Ramos (cell line): ENCODE measurements around the gene CCDC150.
"Not testable (repeated sequence)": the region's sequence is repeated elsewhere in the genome, so short reads cannot be mapped to it uniquely, and the experiment has no call there.

Experiments
- in situ Hi-C: fragments of 300-500 bp; cut with MboI; formaldehyde crosslinking; loops from one replicate; pipeline ENCODE4 v1.14.3; 2022; ENCODE audit warnings: low sequenced_read_pairs; ENCODE audit not compliant: unreplicated experiment

CCDC150 gene

DNA sequence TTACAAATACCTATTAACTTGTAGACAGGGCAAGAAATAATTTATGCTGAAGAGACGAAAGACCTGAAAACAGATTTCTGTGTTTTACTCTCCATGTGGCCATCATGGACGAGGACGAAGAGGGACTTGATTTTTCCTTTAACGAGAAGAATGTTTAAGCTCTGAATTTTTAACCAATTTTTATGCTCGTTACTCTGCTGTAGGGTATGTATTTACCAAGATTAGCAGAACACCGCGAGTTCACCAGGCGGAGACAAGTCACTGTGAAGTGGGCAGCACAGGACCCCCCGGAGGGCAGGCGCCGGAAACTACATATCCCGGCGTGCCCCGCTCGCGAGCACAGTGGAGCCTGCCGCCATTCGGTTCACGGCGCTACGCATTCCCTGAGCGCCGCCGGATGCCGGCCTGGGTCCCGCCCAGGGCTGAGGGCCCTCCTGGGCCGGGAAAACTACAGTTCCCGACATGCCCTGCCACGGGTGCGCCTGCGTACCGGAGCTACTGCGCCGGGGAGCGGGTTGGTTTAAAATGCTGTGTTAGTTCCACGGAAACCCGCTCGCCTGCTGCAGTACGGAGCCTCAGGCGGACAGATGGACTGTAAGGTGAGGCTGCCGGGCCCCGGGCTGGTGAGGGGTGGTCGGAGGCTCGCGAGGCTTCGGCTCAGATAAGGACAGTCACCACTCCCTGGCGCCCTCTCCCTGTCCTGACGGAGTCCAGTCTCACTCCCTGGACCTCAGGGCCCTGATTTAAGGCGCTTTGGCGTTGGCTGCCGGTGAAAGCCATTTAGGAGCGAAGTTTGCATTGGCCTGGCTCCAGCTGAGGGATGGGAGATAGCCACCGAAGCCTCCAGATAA lies at the start of gene CCDC150:
TSS of gene CCDC150 (plus strand) at position 536 of the 851 bp plus-strand sequence. CDS start at position 588, 52 bp downstream.
- in situ Hi-C loops = no loop called here

DNA sequence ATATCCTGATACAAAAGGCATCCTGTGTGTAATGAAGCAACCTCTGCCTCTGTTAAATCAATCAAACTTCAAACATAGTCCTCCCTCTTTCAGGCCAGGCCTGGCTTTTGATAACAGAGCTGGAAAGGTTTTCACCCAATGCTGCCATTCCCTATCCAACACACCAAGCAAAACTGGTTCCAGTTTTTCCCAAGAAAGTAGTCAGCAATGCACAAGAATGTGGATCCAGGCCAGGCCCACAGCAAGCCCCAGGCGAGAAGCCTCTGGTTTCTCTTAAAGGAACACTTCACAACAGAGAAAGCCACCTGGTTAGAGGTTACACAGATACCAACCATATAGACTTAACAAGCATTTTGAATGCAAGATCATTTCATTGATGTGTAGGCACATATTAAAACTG lies 49.2 kb upstream of the CCDC150 start:
- in situ Hi-C loops = no loop called here

DNA sequence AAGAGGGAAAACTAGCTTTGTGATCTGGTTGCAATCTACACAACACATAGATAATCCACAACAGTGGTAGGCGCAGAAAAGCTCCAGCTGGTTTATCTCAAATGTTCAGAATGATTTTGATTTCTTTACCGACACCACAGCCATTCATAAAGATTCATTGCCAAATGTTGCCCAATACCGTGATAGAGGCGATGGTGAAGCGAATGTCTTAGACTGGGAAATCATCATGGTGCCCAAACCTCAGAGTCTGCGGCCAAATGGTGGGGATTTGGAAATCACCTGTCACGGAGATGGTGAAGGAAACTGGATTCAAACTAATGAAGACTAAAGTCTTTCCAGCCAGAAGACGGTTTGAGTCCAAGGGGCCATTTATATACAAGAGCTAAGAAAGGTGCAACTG lies 48.5 kb upstream of the CCDC150 start:
- in situ Hi-C loops = no loop called here

DNA sequence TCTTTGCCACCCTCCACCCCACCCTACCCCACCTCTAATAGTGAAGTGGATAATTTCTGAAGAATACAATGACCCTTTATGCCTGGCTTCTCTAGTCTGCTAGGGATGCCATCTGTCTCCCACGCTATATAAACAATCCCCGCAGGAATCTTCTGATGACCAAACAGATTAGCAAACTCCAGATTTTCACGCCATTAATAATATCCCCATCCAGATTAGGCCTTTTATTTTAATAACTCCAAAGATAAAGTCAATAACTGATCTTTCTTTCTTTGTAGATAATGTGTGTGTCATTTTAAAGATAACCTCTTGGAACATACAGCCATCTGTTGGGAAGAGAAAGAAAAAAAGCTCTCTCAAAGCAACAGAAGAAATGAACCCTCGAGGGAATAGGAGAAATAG lies 47.9 kb upstream of the CCDC150 start:
- in situ Hi-C loops = no loop called here

DNA sequence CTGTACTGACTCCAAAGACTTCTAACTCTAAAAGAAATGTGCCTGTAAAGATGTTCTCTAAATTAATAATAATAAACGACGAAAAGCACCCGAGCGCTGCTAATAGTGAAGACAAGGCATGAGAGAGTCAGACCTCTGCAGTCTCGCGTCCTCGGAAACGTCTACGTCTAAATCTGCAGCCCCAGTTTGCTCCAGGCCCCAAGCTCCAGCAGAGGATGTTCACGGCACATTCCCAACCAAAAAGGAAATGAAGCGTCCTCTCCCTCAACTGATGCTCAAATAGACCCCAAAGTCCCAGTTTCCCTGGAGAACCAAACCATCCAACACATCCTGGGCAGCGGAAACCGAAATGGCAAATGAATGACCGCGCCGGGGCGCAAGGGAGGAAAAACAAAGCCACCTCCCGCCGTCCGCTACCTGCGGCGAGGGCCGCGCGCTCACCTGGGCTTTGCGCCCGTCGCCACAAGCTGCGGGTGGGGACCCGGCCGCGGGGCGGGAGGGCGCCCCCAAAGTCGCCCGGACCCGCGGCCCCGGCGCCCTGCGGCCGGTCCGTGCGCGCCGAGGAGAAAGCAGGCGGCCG lies 47.1 kb upstream of the CCDC150 start:
- in situ Hi-C loops = no loop called here

DNA sequence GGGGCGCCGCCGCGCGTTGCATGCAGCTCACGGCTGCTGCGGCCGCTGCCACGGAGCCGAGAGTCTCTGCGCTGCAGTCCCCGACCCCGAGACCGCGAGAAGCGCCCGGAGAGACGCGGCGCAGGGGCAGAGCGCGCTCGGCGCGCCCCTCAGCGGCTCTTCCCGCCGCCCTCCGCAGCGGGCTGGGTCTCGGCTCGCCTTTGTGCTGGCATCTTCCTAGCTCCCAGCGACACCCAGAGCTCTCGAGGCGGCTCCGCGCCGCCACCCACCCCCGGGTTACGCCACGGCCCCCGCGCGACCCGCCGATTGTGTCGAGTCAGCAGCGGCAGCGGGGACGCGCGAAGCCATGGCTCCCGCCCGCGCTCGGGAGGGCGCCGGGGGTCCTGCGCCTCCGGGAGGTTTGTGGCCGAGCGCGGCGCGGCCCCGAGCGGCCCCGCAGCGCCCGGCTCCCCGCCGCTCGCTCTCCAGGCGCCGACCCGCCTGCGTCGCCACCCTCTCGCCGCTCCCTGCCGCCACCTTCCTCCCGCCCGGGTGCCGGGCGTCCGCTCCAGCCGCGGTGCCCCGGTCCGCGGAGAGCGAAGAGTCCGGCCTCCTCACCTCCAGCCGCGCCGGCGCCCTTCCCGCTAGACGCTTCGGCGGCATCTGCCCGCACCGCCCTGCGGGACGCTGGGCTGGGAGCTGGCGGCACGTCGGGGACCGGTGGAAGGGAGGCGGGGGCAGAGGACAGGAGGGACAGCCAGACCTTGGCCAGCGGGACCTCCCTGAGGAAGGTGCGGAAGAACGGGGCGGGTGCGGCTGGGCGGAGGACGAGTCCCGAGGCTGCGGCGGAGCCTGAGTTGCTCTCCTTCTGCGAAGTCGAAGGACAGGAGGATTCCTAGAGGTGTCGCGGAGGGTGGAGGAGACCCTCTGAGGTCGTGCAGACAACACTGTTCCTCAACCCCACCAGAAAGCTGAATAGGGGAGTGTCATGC lies 46.3 kb upstream of the CCDC150 start, which contains the start of gene HECW2:
TSS of gene HECW2 (minus strand) at position 644 of the 971 bp plus-strand sequence.
- in situ Hi-C loops = no loop called here

DNA sequence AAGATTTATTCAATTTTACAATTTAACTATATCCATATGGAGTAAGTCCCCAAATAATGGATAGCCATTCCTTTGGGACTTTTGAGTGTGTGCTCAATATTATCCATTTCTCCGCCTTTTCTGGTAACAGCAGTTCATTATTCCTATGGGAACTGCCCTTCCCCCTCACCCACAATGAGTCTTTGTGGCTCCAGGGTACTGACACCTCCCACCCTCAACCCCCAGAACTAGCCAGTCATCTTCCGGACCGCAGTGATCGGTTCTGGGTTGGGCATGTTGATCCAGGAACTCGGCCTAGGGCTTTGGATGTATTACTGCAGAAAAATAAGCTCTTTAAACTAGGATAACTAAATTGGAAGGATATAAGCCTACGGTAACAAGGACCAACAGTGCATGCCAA lies 45.4 kb upstream of the CCDC150 start:
- in situ Hi-C loops = no loop called here

DNA sequence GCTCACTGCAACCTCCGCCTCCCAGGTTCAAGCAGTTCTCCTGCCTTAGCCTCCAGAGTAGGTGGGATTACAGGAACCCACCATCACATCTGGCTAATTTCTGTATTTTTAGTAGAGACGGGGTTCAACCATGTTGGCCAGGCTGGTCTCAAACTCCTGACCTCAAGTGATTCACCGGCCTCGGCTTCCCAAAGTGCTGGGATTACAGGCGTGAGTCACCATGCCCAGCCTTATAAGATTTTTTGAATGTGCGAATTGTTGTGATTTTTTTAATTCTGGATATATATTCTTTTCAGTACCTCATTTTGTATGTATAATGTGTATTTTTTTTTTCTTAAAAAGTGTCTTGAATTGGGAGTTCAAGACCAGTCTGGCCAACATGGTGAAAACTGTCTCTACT lies 42.0 kb upstream of the CCDC150 start:
- in situ Hi-C loops = no loop called here

DNA sequence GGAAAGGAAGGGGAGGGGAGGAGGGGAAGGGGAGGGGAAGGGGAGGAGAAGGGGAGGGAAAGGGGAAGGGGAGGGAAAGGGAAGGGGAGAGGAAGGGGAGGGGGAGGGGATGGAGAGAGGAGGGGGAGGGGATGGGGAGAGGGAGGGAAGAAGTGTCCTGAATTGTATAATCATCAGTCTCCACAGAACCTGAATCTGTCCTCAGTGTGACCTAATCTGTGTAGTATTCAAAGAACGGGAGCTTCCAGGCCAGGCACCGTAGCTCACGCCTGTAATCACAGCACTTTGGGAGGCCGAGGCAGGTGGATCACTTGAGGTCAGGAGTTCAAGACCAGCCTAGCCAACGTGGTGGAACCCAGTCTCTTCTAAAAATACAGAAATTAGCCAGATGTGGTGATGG lies 41.1 kb upstream of the CCDC150 start:
- in situ Hi-C loops = no loop called here

DNA sequence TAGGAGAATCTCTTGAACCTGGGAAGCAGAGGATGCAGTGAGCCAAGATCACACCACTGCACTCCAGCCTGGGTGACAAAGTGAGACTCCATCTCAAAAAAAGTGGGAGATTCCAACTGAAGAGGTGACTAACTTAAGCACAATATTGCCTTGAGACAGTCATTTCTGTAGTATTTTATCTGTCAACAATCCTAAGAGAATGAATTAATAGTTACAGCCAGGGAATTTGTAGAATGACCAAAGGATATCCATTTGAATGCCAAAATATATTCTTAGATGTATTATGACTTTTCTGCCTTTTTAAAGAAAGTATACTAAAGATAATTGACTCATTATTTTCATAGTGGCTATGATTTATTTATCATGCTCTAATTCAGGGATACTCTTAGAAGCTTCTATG lies 40.7 kb upstream of the CCDC150 start:
- in situ Hi-C loops = no loop called here

DNA sequence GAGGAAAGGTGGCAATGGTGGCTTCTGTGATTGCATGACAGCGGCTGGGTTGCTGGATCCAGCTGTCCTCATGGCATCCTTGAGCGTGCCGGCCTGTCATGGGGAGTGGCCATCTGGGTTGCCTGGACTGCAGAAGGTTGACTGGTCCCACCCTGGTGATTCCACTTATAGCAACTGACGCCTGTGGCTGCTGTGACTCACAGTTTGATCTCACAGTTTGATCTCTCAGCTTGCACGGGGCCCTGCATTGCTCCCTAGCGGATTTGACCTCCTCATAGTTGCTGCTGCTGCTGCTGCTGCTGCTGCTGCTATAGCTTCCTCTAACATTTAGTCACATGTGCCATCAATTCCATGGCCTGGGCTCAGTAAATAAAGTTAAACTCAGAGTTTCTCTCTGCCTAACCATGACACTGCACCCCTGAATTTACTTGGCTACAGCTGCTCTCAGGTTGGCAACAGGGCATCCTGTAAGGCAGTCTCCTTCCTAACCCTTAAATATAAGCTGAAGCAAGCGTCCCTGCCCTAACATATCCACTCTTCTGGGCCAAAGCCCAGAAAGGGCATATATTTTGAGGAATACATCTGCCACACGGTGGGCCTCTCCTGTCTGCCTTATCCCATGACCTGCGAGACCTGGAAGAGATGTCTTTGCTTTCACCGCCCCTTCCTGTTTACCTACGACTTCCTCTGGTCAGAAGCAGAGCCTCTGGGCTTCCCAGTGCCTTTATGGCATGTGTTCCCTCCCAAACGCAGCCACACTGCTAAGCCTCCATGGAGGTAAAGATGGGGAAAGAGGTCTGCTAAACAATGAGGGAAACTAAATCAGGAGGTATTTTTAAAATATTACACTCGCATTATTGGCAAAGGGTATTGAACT lies 37.8 kb upstream of the CCDC150 start:
- in situ Hi-C loops = no loop called here

DNA sequence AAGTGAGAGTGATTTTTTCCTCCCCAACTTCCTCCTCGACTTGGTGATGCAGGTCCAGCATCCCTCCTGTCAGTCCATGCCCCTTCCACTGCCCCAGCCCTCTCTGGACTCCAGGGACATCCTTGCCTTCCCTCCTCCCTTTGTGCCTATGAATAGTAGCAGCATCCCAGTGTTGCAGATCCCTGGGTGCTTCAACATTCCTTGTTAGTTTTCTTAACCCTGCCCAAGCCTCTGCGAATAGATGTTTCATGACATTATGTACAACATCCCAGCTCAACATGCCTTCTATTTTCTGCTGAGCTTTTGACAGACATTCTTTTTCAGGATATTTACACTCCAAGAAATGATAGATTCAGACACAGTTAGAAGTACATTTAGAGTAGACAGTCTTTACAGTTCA lies 35.3 kb upstream of the CCDC150 start:
- in situ Hi-C loops = no loop called here

DNA sequence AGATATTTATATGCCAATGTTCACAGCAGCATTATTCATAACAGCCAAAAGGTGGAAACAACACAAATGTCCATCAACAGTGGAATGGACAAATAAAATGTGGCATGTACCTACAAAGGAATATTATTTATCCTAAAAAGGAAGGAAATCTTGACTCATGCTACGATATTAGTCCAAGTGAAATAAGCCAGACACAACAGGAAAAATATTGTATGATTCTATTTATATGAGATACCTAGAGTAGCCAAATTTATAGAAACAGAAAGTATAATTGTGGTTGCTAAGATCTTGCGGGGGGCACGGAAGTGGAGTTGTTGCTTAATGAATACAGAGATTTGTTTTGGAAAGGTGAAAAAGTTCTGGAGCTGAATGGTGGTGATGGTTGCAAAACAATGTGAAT lies 33.0 kb upstream of the CCDC150 start:
- in situ Hi-C loops = no loop called here

DNA sequence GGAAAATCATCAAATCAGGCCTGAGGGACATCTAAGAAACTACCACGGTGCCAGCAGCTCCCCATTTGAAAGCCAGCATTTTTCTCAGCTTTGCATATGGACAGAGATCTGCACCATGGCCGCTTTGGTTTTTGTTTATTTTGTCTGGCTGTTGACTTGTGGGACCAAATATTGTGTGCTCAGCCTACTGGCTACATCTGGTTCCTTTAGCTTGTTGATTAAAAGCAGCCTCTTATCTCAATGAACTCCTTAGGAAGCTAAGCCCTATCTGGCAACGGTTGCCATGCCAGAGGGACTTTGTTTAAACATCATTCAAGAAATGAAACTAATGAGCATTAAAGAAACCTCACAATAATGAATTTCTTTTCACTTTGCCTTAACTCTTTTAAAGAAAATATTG lies 32.4 kb upstream of the CCDC150 start:
- in situ Hi-C loops = no loop called here

DNA sequence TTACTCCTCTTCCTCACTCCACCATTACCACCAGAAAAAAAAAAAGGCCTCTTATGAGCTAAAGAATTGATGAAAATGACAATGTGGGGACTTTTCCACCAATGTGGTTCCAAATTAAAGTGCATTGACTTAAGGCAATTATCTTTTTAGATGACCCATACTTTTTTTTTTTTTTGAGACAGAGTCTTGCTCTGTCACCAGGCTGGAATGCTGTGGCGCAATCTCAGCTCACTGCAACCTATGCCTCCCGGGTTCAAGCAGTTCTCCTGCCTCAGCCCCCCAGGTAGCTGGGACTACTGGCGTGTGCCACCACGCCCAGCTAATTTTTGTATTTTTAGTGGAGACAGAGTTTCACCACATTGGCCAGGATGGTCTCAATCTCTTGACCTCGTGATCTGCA lies 31.6 kb upstream of the CCDC150 start:
- in situ Hi-C loops = not testable (repeated sequence)

DNA sequence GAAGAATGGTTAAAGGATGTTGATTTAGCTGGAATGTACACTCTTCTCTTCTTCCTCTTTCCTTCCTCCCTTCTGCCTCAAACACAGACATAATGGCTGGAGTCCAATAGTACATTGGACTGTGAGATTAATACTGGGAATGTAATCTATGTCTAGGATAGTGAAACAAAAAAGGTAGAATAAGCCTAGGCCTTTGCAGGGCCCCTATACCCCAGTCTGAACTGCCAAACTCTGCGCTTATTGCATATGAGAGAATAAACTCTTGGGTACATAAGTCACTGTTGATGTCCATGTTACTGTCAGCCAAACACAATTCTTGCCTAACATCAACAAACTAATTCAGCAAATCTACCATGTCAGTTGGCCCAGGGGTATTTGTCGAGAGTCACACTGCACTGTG lies 29.7 kb upstream of the CCDC150 start:
- in situ Hi-C loops = no loop called here

DNA sequence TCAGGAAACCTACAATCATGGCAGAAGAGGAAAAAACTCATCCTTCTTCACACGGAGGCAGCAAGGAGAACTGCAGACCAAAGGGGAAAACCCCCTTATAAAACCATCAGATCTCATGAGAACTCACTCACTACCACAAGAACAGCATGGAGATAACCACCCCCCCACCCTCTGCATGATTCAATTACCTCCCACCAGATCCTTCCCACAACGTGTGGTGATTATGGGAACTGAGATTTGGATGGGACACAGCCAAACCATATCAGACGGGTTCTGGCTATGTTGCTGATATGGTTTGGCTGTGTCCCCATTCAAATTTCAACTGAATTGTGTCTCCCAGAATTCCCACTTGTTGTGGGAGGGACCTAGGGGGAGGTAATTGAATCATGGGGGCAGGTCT lies 28.7 kb upstream of the CCDC150 start:
- in situ Hi-C loops = no loop called here

DNA sequence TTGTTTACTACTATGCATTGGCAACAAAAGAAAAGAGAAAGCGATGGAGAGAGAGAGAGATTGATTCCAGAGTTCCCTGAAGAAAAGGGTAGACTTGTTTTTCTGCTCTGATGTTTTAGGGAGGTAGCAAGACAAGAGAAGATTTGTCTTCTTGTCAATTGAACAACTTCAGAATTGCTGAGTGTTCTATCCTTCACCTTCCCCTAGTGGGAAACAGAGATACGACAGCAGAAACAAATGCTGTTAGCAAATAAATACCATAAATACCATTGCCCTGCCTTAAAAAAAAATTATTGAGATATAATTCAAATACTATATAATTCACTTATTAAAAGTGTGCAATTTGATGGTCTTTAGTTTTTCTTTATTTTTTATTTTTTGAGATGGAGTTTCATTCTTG lies 26.2 kb upstream of the CCDC150 start:
- in situ Hi-C loops = no loop called here

DNA sequence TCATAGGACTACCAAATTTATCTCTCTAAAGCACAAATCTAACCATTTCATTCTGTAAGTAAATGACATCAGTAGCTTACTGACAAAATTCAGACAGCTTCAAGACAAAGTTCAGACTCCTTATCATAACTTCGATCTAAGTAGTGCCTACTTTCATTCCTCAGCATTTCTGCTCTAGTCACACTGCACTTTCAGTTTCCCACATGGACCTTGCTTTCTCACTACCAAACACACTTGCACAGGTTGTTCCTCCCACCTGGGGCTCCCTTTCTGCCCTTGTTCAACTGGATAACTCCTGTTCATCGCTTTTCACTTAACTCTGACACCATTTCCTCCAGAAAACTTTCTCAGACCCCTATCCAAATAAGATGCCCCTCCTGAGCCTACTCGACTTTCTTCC lies 22.1 kb upstream of the CCDC150 start:
- in situ Hi-C loops = no loop called here

DNA sequence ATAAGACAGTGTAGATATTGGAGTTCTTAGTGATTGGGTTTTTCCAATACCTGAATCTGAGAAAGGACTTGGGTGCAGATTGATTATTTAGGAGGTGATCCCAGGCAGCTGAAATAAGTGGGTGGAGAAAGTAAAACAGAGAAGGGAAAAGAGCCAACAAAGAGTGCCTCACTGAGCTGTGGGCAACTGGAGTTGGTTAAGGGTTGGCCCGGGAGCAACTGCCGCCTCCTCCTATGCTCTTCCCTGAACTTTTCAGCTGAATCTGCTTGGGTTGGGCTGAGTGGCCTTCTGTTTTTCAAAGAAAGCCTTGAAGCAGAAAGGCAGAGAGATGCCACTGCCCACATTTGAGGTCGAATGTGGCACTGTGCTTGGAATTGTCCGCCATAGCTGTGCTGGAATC lies 20.9 kb upstream of the CCDC150 start:
- in situ Hi-C loops = no loop called here
